Measurements from ENCODE around the gene ZC3H7B.

ZC3H7B gene

GRCh38 chr22:41330169-41330568 is 28.8 kb downstream of the ZC3H7B start:
- DNase-seq: no peak

DNA sequence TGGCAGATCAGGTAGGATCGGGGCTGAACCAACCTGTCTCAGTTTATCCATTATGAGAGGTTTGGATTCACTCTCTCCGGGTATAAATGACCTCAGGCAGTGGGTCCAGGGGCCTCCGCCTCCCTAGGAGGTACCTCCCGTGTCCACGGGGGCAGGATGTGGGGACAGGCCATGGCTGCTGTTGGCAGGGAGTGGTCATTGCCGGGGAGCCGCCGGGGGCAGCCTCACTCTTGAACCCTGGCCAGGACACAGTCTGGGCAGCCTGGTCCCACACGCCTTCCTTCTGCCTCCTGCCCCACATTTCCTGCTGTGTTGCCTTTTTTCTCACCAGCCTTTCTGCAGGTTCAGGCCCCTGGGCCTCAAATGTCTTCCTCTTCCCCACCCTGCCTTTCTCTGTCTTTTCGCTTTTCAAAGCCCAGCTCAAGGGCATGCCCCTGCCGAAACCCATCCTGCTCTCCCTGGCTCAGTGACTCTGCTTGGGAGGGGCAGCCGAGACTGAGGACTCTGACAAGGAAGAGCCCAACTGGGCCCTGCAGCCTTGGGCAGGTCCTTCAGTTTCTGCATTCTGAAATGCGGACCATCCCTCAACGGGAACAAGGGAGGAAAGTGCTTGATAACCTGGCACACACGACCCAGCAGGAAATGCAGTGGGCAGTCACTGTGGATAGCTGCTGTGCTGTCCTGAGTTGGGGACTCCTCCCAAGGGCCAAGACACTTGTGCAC is 31.1 kb downstream of the ZC3H7B start:
- no peak for DNase-seq

DNA sequence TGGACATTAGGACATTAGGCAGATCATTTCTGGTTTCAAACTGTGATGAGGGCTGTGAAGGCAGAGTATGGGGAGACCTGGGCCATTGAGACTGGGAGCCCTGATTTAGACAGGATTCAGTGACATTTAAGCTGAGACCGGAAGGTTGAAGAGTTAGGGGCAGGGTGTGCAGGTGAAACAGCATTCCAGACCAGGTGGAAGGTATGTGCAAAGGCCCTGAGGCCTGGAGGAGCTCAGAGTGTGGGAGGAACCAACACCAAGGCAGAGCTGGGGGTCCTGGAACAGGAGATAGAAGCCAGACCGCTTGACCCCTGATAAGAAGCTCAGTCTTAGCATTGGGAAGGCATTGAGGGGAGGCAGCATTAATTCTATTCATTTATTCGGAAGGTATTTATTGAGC is 32.5 kb downstream of the ZC3H7B start:
- DNase-seq: no peak

DNA sequence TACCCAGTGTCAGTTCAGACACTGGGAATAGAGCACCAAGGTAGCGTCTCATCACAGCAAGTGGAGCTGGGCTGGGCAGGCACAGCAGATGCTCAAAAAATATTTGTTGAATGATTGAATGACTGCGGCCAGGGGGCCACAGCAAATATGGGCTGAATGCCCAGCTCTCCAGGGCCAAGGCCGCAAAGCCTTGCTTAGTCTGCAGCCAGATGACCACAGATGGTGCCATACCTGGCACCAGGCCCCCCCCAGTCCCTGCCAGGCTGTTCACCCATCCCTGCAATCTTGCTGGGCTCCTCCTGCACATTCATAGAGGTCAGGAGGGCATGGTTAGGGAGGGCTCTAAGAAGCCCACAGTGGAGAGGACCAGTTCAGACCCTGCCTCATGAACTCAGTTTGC is 32.9 kb downstream of the ZC3H7B start:
- DNase-seq: no peak

GRCh38 chr22:41334951-41335635 is 33.8 kb downstream of the ZC3H7B start:
- no peak for DNase-seq

- DNase-seq: no peak
Measured at GRCh38 chr22:41338614-41339212, 37.4 kb downstream of the ZC3H7B start.

GRCh38 chr22:41339823-41340222 is 38.5 kb downstream of the ZC3H7B start:
- DNase-seq: no peak

DNA sequence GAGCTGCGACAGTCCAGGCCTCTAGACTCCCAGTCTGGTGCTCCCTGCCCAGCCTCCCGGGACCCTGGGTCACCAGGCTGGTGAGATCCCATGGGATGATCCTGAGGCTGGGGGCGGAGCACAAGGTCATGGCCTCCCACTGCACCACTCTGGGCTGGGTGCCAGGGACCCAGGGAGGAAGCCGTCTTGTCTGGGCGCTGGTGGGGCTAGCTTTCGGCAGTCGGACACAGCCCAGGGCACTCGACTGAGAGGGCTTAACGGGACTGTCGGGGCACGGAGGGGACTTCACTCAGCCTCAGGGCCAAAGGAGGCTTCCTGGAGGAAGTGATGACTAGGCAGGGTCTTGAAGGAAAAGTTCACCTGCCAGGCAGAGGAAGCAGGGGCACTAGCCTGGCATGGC is 39.0 kb downstream of the ZC3H7B start:
- DNase-seq: no peak

DNA sequence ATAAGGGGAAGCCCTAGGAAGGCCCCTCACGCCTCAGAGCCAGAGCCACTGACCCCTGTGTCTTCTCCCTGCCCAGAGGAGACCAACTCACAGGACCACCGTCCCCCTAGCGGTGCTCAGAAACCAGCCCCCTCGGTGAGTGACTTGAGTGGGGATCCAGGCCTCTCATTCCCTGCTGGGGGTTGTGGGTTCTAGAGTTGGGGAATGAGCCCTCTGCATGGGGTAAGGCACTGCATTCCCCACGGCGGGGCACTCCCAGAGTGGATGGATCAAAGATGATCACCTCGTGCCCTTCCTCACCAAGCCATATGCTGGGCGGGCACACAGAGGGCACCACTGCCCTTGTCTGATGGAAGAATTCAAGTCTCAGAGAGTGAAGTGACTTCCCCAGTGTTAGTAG is 39.7 kb downstream of the ZC3H7B start:
- DNase-seq: no peak

DNA sequence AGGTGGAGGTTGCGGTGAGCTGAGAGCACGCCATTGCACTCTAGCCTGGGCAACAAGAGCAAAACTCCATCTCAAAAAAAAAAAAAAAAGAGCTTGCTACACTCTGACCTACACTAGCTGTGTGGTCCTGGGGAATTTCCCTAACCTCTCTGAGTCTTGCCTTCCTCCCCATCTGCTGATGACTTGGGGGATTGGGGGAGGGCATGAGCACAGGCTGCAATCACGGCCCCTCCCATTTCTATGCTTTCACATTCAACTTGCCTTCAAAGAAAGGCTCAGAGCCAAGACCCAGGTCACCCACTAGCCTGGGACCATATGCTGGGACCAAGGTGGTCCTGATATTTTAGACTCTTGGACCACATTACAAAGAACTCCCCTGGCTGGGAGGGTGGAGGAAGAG is 40.7 kb downstream of the ZC3H7B start:
- no peak for DNase-seq

- no peak for DNase-seq
Measured at GRCh38 chr22:41343300-41343699, 42.0 kb downstream of the ZC3H7B start.

DNA sequence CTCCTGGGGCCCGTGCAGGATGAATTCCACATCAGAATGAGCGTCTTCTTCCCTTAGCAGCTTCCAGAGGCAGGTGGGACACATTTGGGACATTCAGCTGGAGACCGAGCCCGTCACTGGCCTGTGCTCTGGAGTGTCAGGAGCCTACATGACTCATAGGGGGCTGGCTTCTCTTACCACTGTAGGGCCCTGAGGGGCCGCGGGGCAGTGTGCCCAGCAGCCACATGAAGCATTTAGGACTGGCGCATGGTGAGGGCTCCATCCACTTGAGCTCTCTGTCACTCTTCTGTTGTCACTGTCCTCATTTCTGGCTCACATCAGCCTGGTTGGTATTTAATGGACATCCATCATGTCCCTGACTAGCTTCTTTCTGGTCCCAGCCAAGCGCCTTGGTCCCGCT is 42.4 kb downstream of the ZC3H7B start:
- no peak for DNase-seq

DNA sequence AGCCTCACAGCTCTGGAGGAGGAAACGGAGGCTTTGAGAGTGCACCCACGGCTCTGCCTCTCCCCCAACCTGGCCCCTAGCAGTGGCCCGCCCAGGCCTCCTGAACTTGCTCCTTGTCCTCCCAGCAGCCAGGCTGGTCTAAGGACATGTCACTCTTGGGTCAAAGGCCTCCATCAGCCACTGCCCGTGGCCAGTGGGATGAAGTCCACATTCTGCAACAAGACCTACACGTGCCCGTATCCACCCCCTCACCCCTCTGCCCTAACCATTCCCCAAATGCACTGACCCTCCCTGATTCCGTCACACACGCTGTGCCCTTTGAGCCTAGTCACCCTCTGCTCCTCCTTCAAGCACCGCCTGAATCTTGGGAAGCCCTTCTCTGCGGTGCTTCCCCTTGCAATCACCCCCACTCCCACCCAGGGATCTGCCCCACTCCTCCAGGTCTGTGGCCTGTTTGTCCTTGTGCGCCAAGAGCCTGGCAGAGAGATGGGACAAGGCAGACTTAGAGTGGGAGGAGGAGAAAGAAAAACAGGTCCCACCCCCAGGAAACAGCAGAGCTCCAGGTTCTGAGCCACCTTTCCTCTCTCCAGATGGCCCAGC is 43.0 kb downstream of the ZC3H7B start:
- no peak for DNase-seq

GRCh38 chr22:41345807-41346335 is 44.5 kb downstream of the ZC3H7B start:
- DNase-seq: no peak

GRCh38 chr22:41347066-41347859 is 45.9 kb downstream of the ZC3H7B start:
- no peak for DNase-seq

- DNase-seq: no peak
Measured at GRCh38 chr22:41348964-41349484, 47.7 kb downstream of the ZC3H7B start.

GRCh38 chr22:41350087-41350486 is 48.8 kb downstream of the ZC3H7B start:
- no peak for DNase-seq

- no peak for DNase-seq
Measured at GRCh38 chr22:41351011-41351410, 49.7 kb downstream of the ZC3H7B start.

GRCh38 chr22:41352058-41352457 is 50.7 kb downstream of the ZC3H7B start:
- DNase-seq: no peak

- DNase-seq: no peak
Measured at GRCh38 chr22:41353862-41354575, 52.7 kb downstream of the ZC3H7B start.

DNA sequence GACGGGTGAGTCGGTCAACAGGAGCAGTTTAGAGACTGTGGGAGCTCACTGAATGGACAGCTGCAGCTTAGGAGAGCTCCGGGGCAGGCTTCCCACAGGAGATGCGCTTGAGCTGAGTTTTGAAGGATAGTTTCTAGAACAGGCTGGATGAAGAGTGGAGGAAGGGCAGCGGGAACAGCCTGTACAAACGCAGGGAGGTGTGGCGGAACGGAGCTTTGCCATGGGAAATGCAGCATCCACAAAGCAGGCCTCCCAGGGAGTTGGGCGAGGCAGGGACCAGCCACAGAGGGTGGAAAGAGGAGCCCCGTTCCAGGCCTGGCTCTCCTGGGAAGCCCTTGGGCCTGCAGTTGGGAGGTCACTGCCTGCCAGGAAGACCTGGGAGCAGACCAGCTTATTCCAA is 53.7 kb downstream of the ZC3H7B start:
- no peak for DNase-seq

DNA sequence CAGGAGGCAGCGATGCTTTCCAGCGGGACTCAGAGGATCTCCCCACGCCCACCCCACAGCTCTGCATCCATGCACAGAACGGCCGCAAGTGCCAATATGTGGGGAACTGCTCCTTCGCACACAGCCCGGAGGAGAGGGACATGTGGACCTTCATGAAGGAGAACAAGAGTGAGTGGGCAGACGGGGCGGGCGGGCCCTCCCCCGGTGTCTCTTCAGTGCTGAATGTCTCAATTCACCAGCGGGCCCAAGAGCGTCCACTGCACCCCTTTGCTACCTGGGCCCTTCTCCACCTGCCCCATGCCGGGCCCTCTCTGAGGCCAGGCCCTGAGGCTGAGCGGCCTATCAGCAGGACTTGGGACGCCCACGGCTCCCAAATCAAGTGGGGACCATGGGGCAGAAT is 54.6 kb downstream of the ZC3H7B start:
- no peak for DNase-seq
